Omental fat pad (tissue), 4 donors: ENCODE results near the gene NTN5. TPM values are rescaled to one million over a fixed set of nuclear protein-coding genes. Genes with fewer than 3 reads are reported as not detected.
"Not testable (repeated sequence)": the region's sequence is repeated elsewhere in the genome, so short reads cannot be mapped to it uniquely, and the experiment has no call there.

Source experiments
- ATAC-seq: fragments of 150-250 bp; one replicate; pipeline ENCODE4 v1.9.1; 2016; ENCODE audit warnings: mild to moderate bottlenecking, moderate library complexity; ENCODE audit not compliant: low FRiP score
- DNase-seq: peaks from one replicate; pipeline ENCODE4 v3.0.0-alpha.2; 2019; ENCODE audit warnings: low spot score
- total RNA-seq, 4 donors: library from RNA; depleted of rRNA; stranded (reverse); fragments of >200 nt; gene quantifications; one replicate each; pipeline ENCODE4 v1.1.0, GENCODE V29; 2016
- TF ChIP-seq, protein P1 (sequence below), 3 donors: fragments of 450-650 bp; IDR thresholded peaks; one replicate each; pipeline ENCODE4 v1.5.1; 2016 to 2017; ENCODE audit warnings: antibody characterized with exemption in 3 of 3, mild to moderate bottlenecking in 3 of 3, moderate library complexity in 2 of 3

Gene NTN5
- total RNA-seq, 4 donors from 2014 or later = 0.47 TPM; not detected in 3

DNA sequence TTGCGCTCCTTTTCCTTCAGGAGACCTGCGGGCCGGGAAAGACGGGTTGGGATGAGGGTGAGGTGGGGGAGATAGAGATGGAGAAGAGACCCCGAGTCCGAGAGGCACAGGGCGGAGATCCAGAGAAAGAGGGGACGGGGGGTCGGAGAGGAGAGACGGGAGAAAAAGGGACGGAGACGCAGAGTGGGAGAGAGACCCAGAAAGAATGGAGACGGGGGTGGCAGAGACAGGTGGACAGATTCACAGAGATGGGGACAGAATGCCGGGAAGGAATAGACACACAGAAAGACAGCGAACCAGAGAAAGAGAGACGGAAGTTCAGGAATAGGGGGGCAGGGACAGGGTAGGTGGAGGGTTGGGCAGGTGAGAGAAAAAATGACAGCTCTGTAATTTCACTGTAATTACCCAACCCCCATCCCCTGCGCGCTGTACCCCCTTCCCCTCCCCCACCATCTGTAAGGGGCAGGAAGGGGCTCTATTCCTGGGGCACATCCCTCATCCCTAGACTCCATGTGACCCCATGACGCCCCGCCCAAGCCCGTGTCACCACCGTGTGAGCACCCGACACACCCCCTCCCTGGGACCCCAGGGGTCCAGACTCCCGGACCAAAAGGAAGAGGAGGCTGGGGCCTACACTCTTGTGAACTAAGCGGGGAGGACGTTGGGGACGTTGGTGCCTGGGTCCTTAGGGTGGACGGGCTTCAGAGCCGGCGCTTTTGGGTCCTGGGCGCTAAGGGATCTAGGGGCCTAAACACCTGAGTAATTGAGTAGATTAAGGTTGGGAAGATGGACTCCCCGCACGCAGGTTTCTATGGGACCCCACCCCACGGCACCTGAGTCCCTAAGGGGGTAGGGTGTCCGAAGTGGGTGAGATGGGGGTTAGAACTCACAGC is 36.6 kb downstream of the NTN5 start:
- ATAC-seq (no peak), DNase-seq (no peak)
- TF ChIP-seq, protein P1, sequence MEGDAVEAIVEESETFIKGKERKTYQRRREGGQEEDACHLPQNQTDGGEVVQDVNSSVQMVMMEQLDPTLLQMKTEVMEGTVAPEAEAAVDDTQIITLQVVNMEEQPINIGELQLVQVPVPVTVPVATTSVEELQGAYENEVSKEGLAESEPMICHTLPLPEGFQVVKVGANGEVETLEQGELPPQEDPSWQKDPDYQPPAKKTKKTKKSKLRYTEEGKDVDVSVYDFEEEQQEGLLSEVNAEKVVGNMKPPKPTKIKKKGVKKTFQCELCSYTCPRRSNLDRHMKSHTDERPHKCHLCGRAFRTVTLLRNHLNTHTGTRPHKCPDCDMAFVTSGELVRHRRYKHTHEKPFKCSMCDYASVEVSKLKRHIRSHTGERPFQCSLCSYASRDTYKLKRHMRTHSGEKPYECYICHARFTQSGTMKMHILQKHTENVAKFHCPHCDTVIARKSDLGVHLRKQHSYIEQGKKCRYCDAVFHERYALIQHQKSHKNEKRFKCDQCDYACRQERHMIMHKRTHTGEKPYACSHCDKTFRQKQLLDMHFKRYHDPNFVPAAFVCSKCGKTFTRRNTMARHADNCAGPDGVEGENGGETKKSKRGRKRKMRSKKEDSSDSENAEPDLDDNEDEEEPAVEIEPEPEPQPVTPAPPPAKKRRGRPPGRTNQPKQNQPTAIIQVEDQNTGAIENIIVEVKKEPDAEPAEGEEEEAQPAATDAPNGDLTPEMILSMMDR (IDR thresholded peaks at IDR 0.05) = no peak

DNA sequence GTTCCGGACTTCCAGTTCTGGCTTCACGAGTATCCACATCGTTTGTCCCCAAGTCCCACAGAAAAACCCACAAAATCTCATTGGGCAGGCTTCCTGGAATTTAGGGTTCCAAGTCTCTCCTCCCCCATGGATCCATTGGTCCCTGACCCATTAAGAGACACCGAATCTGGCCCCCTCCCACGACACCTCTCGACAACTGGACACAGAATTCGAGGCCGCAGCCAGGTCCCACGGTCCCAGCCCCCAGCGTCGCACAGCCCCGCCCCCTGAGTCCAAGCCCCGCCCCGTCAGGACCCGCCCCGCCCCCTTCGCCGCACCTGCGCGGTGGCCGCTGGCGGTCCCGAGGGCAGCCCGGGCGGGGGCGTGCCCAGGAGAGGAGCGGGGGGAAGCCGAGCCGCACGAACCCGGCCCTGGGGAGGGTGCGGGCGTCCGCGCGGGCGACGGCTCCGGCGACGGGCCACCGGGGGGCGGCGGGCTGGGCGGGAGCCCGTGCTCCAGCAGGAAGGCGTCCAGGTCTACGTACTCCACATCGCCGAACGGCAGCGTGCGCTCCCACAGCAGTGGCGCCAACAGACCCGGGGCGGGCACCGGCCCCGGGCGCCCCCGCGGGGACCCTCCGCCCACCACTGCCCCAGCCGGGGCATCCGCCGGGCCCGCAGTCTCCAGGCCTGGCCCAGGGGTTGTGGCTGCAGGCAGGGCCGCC is 37.4 kb downstream of the NTN5 start:
- TF ChIP-seq, protein P1 (IDR thresholded peaks at IDR 0.05) = no peak
- peak; percentile 3 for ATAC-seq
- DNase-seq = no peak

DNA sequence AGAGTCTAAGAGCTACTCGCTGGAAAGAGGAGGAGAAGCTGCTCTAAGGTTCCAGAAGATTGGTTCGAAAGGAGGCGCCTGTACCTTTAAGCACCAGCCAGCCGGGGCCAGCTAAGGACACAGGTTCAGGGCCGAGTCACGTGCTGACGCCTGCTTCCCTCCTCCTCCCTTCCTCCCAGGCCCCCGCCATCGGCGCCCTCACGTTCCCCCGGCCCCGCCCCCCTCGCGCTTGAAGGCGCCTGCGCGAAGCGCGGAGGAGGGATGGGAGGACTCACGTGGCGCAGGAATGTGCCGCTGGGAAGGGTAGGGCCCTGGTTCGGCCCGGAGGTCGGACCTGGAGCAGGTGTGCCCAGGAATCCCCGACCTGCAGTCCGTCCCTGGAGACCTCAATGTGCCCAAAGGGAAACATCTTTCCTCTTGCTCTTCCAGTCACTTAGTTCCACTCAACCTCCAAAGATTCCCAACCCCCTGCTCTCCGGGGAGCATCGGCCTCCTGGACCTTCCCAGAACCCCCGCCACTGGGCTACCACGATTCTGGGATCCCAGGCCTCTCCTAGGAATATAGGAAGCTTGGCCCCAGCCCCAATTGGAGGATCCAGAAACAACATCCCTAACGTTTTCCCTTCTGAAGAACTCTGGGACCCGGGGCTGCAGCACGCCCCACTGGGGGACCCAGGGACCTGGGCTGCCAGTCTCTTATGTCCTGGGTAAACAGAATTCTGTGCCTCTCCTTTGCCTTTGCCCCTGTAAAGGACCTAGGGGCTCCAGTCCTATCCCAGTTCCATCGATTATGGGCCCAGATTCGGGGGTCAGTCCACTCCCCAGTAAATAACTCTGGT is 38.2 kb downstream of the NTN5 start:
- DNase-seq = peak; percentile 88
- TF ChIP-seq, protein P1 (IDR thresholded peaks at IDR 0.05) = no peak
- ATAC-seq = peak; percentile 13

DNA sequence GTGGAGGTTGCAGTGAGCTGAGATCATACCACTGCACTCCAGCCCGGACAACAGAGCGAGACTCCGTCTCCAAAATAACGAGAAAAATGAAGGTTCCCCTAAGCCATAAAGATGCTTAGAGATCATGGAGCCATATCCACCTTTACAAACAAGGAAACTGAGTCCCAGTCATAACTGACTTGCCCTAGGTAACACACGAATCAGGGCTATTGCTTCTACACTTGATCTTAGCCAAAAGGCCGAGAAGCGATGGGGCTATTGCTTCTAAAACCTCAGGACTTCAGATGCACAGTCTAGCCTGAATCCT is 38.8 kb downstream of the NTN5 start:
- DNase-seq (no peak), ATAC-seq (no peak)
- TF ChIP-seq, protein P1 (IDR thresholded peaks at IDR 0.05) = no peak

DNA sequence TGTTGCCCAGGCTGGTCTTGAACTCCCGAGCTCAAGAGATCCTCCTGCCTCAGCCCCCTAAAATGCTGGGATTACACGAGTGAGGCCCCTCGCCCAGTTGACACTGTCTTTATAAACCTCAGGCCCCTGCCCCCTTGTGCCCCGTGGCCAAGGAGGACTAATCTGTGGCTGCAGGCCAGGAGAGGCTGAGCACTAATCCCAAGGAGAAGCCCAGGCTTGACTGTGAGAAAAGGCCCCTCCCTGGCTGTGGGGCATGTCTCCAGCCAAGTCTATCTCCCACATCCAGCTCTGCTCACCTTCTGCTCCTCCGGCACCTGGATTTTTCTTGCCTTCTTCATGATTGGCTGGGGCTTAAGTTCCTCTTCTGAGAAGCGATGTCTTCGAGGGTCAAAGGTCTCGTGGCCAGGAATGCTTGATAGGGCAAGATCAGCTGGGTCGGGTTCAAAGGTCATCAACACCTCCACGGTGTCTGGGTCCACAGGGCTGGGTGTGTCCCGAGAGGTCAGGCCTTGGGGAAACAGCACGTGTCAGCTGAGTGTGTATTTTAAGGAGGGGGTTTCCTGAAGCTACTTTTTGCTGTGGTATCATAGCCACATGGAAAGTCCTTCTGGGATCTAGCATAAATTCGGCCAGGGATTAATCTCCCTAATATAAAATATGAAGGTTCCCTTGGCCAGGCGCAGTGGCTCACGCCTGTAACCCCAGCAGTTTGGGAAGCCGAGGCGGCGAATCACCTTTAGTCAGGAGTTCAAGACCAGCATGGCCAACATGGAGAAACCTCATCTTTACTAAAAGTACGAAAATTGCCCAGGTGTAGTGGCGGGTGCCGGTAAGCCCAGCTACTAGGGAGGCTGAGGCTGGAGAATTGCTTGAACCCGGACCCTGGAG is 39.4 kb downstream of the NTN5 start:
- ATAC-seq (no peak), DNase-seq (no peak)
- TF ChIP-seq, protein P1 (IDR thresholded peaks at IDR 0.05) = no peak

DNA sequence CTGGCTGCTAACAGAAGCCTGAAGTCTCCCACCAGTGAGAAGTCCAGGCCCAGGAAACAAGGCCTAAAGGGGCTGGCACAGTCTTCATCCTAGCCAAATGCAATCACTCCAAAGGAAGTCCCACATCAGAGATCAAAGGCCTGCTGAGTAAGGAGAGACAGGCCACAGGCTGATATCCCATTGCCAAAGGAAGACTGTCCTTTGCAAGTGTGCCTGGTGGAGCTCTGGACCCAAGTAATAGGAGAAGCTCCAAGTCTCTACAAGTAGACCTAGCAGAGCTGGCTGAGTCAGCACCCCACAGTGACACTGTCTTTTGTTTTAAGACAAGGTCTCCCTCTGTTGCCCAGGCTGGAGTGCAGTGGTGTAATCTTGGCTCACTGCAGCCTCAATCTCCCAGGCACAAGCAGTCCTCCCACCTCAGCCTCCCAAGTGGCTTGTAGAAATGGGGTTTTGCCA is 40.1 kb downstream of the NTN5 start:
- ATAC-seq (no peak), DNase-seq (no peak)
- TF ChIP-seq, protein P1 (IDR thresholded peaks at IDR 0.05) = no peak

- ATAC-seq, DNase-seq: not testable (repeated sequence)
Observed at GRCh38 chr19:48632286-48632685, 40.5 kb downstream of the NTN5 start.
